Activated CD8-positive, alpha-beta memory T cell treated with anti-CD3 and anti-CD28 coated beads for 1 hour (primary cell): Measurements from ENCODE around the gene ZNF750.

Experiments
- DNase-seq, 2 donors: peaks; one replicate each; pipeline ENCODE4 v3.0.0-alpha.2; 2020; ENCODE audit warnings: low read depth in 1 of 2; ENCODE audit errors: extremely low read depth in 1 of 2

The ZNF750 gene

DNA sequence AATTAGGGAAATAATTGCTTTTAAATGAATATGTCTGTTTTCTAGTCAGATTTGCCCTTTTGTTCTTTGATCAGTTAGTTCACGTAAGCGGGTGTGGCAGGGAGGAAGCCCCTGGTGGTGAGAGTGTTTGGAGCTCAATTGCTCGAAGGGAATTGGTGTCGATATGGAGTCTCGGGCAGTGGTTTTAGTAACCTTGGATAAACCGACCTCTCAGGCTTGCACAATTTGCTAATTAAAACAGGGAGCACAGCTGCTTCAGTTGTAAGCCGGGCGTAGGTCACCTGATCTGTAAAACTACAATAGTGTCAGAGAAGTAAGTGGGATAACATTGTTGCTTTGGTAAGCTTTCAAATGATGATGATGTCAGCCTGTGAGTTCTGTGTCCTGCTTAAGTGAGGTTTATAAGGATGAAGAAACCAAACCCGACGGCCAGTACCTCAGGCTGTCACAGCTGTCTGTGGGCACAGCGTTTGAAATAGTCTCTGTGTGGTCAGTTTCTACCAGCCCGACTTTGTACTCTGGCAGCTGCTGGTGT, 2.9 kb downstream of the ZNF750 start:
- DNase-seq = no peak

DNA sequence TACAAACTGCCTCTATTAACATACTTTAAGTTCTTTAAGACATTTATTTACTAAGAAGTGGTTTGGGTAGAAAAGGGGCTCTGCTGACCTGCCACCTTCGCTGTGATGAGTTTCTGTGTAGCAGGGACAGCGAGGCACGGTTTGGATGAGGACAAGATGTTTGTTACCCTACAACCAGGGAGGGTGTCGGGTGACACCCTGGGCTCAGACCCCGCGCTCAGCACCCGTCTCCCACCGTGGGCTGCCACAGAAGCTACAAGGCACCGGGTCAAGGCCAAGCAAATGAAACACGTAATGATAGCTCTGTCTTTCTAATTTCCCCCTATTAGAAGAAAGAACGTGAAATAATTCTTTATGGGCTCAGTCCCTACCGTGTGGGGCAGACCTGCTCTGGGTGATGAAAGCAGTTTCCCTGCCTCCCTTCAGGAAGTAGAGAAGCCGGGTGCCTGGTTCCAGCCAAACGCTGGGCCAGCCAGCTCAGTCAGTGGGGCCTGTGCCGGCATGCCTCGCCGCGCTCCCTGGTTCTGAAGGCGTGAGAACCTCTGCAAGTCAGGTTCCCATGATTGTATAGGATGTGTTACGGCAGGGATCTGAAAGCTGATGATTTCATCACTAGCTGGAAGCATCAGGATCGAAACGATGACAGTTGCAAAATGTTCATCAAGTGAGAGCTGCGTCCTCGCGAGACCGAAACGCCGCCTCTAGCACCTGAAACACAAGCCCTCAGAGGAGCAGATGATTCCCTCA, 3.9 kb downstream of the ZNF750 start:
- DNase-seq = no peak

DNA sequence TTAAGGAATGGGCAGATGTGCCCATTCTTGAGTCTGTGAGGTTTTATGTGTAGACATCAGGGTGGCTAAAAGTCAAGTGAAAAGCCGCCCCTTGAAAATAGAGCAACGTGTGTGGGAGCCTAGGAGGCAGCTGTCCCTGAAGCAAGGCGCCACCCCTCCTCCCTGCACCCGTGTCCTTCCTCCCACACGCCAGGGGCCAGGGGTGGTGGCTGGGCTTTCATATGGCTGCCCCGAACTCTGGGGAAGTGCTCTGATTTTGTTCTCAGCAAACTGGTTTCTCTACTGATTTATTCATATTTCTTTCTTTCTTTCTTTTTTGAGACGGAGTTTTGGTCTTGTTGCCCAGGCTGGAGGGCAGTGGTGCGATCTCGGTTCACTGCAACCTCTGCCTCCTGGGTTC, 4.7 kb downstream of the ZNF750 start:
- DNase-seq = no peak

DNA sequence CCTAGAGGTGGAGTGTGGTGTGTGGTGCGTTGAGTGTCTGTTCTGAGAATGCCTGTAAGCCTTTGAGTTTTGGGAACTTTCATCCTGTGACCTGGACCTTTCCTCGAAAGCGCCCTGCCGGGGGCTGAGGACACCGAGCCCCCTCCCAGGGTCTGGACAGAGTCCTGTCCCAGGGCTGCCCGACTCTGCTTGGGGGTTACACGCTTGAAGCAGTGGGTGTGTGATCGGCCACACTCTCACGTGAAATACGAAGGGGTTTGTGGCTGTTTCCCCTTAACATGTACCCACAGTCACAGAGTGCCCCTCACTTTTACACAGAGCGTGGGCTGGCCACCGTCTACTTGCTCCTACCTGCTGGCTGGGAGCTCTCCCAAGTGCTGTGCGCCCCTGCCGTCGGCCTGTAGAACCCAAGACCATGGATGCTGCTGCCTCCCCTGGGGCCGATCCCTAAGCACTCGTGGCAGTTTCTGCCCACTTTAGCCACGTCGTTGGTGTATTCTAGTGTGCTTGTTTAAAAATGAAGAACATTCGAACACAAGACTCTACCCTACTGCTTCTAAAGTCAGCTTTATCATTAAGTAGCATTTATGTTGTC, 6.8 kb downstream of the ZNF750 start:
- no peak for DNase-seq

GRCh38 chr17:82832411-82832810, 7.4 kb downstream of the ZNF750 start:
- no peak for DNase-seq

DNA sequence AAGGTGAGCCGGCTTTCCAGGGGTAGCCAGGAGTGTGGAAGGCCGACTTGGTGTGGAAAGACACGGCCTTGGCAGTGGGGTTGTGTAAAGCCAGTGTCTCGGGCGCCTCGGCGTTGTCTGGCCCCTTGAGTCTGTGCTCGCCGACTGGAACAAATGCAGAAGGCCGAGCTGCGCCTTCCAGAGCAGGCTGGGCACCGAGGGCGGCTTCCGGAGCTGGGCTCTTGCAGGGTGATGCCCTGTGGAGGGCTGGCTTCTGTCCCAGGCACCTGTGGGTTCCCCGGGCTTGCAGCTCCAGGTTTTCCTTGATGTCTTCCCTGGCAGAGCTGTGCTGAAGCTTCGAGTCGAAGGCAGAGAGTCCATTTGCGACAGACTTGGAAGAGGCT, 8.0 kb downstream of the ZNF750 start:
- DNase-seq = no peak

GRCh38 chr17:82831041-82831817, 8.6 kb downstream of the ZNF750 start:
- no peak for DNase-seq

DNA sequence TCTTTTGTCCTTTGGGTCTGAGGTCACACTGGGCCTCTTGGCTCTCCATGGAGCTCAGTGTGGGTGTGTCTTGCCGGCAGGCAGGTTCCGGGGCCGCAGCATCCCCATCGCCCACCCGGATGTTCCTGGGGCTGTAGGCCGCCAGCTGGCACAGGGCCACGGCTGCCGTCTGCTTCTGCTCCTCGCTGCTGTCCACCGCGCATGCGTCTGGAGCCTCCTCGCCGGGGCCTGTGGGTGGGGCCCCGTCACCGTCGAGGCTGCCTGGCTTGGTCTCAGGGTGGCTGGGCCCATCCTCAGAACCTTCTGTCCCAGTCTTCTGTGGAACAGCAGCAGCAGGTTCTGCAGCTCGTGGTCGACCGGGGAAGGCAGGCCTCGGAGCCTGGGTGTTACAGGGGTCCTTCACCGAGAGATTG, 9.6 kb downstream of the ZNF750 start:
- DNase-seq = no peak

- no peak for DNase-seq
Observed at GRCh38 chr17:82828875-82829487, 10.8 kb downstream of the ZNF750 start.

GRCh38 chr17:82826956-82827355, 12.9 kb downstream of the ZNF750 start:
- DNase-seq = no peak

DNA sequence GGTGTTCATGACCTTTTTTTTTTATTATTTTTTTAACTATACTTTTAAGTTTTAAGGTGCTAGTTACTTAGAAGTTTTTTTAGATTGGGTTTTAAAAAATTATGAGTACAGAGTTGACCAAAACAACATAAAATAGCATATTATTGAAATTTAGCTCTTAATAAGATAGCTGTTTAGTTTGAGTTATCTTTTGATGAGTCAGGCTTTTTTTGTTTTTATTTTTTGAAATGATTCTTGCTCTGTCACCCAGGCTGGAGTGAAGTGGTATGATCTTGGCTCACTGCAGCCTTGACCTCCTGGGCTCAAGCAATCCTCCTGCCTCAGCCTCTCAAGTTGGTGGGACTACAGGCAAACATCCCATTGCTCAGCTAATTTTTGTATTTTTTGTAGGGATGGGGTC, 13.6 kb downstream of the ZNF750 start:
- DNase-seq = no peak

DNA sequence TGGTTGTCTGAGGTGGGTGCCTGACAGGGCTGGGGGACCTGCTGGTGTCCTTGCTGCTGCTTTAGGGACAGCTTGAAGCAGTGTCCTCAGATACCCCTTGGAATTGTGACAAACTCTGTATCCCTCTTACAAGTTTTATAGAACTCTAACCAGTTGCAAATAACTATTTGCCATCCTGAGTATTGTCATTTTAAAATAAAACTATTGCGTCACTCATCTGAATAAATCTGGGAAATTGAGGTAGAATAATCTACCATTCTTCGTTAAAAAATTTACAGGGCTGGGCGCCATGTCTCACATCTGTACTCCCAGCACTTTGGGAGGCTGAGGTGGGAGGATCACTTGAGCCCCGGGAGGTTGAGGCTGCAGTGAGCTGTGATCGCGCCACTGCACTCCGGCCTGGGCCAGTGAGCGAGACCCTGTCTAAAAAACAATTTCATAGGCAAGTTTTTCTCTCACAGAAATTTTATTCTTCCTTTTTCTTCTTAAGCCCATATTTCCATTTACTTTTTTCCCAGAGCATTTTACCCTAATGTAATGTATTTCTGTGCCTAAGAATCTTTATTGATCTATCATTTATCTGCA, 14.2 kb downstream of the ZNF750 start:
- DNase-seq = no peak

- no peak for DNase-seq
Observed at GRCh38 chr17:82823004-82823403, 16.8 kb downstream of the ZNF750 start.

DNA sequence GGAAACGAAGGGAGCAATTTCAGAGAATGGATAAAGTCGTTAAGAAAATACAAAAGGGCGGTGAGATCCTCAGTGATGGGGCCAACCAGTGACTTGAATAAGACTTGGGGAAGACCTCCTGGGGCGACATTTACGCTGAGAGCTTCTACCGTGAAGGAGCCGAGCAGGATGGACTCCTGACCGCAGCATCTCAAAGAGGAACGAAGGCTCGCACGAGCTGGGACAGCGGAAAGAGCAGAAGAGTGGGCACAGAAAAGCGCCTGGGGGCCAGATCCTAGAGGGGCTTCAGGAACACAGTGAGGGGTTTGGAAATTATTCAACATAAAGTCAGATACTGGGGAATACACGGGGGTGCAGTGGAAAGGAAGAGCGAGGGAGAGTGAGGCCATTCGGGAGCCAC, 17.5 kb downstream of the ZNF750 start:
- no peak for DNase-seq

- no peak for DNase-seq
Observed at GRCh38 chr17:82821554-82821953, 18.3 kb downstream of the ZNF750 start.

- no peak for DNase-seq
Observed at GRCh38 chr17:82820278-82821251, 19.3 kb downstream of the ZNF750 start.

DNA sequence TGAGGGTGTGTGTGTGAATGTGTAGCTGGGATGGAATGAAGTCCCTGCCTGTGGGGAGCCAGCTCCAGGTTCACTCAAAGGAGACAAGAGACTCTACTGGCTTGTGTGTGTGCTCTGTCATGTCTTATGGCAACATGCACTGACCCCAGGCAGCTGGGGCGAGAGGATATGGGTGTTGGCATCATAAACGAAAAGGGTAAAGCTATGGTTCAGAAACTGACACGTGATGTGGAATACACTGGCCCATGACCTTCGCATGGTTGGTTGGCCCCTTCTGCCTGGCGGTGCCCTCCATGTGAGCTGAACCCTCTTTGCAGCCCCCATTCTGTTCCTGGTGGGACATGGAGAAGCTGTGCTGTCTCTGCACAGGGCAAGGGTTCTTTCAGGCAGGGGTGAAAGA, 21.9 kb downstream of the ZNF750 start:
- DNase-seq = no peak

DNA sequence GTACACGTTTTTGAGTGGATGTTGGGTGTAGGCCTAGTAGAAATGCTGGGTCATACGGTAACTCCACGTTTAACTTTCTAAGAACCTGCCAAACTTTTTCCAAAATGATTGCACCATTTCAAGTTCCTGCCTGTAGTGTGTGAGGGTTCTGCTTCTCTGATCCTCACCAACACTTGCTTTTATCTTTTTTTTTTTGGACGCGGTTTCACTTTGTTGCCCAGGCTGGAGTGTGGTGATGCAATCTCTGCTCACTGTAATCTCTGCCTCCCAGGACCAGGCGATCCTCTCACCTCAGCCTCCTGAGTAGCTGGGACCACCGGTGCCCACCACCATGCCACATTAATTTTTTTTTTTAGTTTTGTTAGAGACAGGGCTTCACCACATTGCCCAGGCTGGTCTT, 23.5 kb downstream of the ZNF750 start:
- DNase-seq = no peak

DNA sequence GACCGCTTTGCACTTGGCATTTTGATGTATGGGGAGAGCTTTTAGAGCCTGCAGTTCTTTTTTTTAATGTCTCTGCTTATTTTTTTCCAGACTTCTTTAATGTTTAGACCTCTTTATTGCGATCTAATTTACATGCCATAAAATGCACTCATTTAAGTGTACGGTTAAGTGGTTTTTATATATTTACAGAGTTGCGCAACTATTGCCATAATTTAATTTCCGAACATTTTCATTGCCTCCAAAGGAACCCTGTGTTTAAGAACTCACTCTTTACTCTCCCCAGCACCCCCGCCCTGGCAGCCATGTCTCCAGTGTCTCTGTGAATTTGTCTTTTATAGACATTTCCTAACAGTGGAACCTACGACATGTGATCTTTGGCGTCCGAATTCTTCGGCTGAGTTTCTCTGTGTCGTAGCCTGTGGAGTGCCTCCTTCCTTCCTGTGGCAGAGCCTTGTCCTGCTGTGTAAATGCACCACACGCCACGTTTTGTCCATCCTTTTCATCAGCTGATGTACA, 24.0 kb downstream of the ZNF750 start:
- no peak for DNase-seq

- DNase-seq = no peak
Observed at GRCh38 chr17:82815354-82815753, 24.5 kb downstream of the ZNF750 start.
